ENCODE results near the gene P4HA1.
A peak's percentile ranks its signal among the peaks of the same experiment; 100 is the strongest.

Gene P4HA1

DNA sequence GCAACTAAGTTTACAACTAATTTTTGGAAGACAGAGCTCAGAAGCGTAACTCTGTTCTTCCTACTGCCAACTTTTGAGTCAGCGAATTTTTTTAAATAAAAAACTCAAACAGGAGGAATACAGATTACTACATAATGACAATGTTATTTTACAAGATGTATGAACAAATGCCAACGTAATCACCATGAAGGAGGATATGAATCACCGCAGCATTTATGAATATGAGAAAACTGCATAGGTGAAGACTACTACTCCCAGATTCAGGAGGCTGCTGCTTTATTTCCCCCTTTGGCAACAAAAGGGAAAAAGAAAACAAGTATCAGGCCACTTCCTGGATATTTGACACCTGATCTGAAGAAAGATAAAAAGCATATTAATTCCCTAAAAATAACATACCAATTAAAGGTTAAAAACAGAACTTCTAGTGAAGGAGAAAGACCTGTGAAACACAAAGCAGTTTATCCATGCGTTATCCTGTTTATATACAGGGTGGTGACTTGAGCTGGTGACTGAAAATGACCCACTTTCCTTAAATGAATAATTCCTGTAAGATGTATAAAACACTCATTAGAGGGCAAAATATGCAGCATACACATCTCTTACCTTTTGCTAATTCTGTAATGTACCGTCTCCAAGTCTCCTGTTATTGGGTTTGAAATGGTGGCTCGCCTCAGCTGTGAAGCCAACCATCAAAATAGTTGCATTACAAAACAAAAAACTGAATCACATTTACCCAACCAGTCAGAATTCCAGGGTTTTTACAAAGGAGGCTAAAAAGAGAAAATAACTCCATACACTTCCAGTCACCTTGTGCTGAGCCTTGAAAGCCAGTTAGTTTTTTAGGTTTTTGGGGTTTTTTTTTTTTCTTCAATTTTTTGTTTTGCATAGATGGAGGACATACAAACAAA is 52.0 kb downstream of the P4HA1 start:
- ATAC-seq, result peak; percentile 89
- TF ChIP-seq, protein P1, sequence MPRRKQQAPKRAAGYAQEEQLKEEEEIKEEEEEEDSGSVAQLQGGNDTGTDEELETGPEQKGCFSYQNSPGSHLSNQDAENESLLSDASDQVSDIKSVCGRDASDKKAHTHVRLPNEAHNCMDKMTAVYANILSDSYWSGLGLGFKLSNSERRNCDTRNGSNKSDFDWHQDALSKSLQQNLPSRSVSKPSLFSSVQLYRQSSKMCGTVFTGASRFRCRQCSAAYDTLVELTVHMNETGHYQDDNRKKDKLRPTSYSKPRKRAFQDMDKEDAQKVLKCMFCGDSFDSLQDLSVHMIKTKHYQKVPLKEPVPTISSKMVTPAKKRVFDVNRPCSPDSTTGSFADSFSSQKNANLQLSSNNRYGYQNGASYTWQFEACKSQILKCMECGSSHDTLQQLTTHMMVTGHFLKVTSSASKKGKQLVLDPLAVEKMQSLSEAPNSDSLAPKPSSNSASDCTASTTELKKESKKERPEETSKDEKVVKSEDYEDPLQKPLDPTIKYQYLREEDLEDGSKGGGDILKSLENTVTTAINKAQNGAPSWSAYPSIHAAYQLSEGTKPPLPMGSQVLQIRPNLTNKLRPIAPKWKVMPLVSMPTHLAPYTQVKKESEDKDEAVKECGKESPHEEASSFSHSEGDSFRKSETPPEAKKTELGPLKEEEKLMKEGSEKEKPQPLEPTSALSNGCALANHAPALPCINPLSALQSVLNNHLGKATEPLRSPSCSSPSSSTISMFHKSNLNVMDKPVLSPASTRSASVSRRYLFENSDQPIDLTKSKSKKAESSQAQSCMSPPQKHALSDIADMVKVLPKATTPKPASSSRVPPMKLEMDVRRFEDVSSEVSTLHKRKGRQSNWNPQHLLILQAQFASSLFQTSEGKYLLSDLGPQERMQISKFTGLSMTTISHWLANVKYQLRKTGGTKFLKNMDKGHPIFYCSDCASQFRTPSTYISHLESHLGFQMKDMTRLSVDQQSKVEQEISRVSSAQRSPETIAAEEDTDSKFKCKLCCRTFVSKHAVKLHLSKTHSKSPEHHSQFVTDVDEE (CRISPR knock-in tag; IDR thresholded peaks at IDR 0.05), result no peak
- TF ChIP-seq ISL1 (CRISPR knock-in tag; IDR thresholded peaks at IDR 0.05), result peak; percentile 43; the same call in 1 of the 2 replicates

DNA sequence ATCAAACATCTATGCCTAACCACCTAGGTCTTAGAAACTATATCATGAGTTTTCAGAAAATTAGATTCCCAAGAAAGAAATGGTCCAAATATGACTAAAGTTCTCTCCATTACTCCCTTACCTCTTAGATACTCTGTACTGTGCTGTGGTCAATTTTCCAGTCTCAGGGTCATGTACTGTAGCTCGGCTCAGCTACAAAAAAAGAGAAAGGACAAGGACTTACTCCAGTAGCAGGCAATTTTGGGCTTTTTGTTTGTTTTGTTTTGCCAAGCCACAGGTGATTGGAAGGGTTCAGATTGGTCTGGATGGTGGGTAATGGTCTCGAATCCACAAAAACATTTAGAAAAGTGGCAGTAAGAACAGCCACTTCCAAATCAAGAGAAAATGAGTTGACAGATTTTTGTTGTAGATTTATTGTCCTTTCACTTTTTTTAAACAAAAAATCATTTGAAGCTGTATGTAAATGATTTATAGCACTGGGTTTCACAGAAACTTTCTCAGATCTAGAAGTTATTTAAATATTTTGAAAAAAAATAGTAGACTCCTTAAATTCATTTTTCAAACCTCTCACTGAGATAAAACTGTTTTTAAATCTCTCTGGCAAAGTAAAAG is 52.8 kb downstream of the P4HA1 start:
- ATAC-seq, result no peak

DNA sequence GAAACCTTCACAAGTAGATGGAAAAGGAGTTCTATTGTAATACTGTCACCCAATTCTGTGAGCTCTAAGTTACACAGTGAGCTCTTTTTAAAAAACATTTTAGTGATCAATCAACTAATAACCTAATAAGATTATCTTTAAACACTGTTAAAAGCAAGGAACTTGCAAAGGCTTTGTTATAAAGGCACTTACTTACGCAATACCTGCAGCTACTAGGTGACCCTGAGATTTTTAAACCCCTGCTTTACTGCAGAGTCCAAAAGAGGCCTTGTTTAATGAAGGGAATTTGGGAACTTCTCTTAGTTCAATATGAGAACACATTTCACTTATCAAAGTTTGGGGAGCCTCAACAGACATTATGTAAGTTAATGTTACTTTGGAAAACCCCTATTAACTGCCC is 53.3 kb downstream of the P4HA1 start:
- ATAC-seq, result no peak
- TF ChIP-seq OSR1 (CRISPR knock-in tag; IDR thresholded peaks at IDR 0.05) (no peak), GLIS3 (CRISPR knock-in tag; IDR thresholded peaks at IDR 0.05) (no peak), ZNF8 (CRISPR knock-in tag; IDR thresholded peaks at IDR 0.05) (no peak), PPARA (CRISPR knock-in tag; IDR thresholded peaks at IDR 0.05; ENCODE audit: borderline replicate concordance) (no peak), ZC3H10 (CRISPR knock-in tag; IDR thresholded peaks at IDR 0.05) (no peak), ZFP30 (CRISPR knock-in tag; IDR thresholded peaks at IDR 0.05) (no peak), TCF4 (CRISPR knock-in tag; IDR thresholded peaks at IDR 0.05; ENCODE audit: borderline replicate concordance) (no peak), ESRRG (CRISPR knock-in tag; IDR thresholded peaks at IDR 0.05) (no peak), ARNTL (CRISPR knock-in tag; IDR thresholded peaks at IDR 0.05; ENCODE audit: borderline replicate concordance, low read depth) (no peak), SNAI2 (CRISPR knock-in tag; IDR thresholded peaks at IDR 0.05) (no peak), TOX (CRISPR knock-in tag; IDR thresholded peaks at IDR 0.05; ENCODE audit: borderline replicate concordance) (no peak), RARB (CRISPR knock-in tag; IDR thresholded peaks at IDR 0.05) (no peak), ZNF70 (CRISPR knock-in tag; IDR thresholded peaks at IDR 0.05) (no peak), ZFP3 (CRISPR knock-in tag; IDR thresholded peaks at IDR 0.05) (no peak)
- TF ChIP-seq, protein P1 (CRISPR knock-in tag; IDR thresholded peaks at IDR 0.05), result no peak
- TF ChIP-seq, protein P2, sequence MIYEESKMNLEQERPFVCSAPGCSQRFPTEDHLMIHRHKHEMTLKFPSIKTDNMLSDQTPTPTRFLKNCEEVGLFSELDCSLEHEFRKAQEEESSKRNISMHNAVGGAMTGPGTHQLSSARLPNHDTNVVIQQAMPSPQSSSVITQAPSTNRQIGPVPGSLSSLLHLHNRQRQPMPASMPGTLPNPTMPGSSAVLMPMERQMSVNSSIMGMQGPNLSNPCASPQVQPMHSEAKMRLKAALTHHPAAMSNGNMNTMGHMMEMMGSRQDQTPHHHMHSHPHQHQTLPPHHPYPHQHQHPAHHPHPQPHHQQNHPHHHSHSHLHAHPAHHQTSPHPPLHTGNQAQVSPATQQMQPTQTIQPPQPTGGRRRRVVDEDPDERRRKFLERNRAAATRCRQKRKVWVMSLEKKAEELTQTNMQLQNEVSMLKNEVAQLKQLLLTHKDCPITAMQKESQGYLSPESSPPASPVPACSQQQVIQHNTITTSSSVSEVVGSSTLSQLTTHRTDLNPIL (CRISPR knock-in tag; IDR thresholded peaks at IDR 0.05; ENCODE audit: low read depth), result no peak

More for the DNA sequence above, 52.8 kb downstream of the P4HA1 start:
- TF ChIP-seq ZNF8 (CRISPR knock-in tag; IDR thresholded peaks at IDR 0.05) (no peak), ZFP3 (CRISPR knock-in tag; IDR thresholded peaks at IDR 0.05) (no peak), RARB (CRISPR knock-in tag; IDR thresholded peaks at IDR 0.05) (no peak), GLIS3 (CRISPR knock-in tag; IDR thresholded peaks at IDR 0.05) (no peak), CSDC2 (CRISPR knock-in tag; IDR thresholded peaks at IDR 0.05) (no peak), TOX (CRISPR knock-in tag; IDR thresholded peaks at IDR 0.05; ENCODE audit: borderline replicate concordance) (no peak)
- TF ChIP-seq, protein P1 (CRISPR knock-in tag; IDR thresholded peaks at IDR 0.05), result no peak

All from SK-N-SH treated with all-trans-retinoic acid at 6 μM for 48 hours (cell line).